K562 (cell line): ENCODE data around the gene ENTPD6. TPM values are rescaled to one million over a fixed set of nuclear protein-coding genes. Genes with fewer than 3 reads are reported as not detected.
"Not testable (repeated sequence)": the region's sequence is repeated elsewhere in the genome, so short reads cannot be mapped to it uniquely, and the experiment has no call there.

Experiments used
- ATAC-seq: fragments of 200-7000 bp; cut with Tn5 transposase; 3 replicates; pipeline ENCODE4 v1.9.1; 2020; ENCODE audit warnings: moderate library complexity
- BruUV-seq: library from RNA; stranded (reverse); fragments of 400-500 nt; replicated peaks from 2 replicates; lab custom pipeline; 2021; lab: Mats Ljungman, UMichigan
- CTCF ChIA-PET: fragments of 300-600 bp; formaldehyde crosslinking; extraction: SDS; loops from one replicate; lab custom pipeline; 2021; ENCODE audit warnings: low intra/inter-chr PET ratio; lab: Yijun Ruan, JAX
- POLR2A ChIA-PET: fragments of 300-600, 350-650 bp; sonication (Branson Sonifier 250); formaldehyde crosslinking; extraction: SDS; loops from one replicate; lab custom pipeline; 2021; ENCODE audit warnings: antibody characterized with exemption, inconsistent platforms; lab: Yijun Ruan, JAX
- DNase-seq, 4 experiments: peaks; one replicate each; pipeline versions ENCODE4 v3.0.0 to v3.0.0-alpha.2; 2011 to 2018; ENCODE audit warnings: low spot score in 3 of 4, mixed read lengths in 3 of 4; ENCODE audit errors: extremely low read depth in 1 of 4
- FAIRE-seq: peaks from 2 replicates; lab custom pipeline; 2011; peaks lifted over from hg19 to GRCh38; lab: Jason Lieb, UNC
- H2AFZ ChIP-seq: 2 replicates; pipeline ENCODE4 v1.6.0; 2011; ENCODE audit warnings: low read depth, low read length, control low read depth, inconsistent platforms
- H3K27ac ChIP-seq: fragments of 200-600 bp; 3 replicates; pipeline ENCODE4 v1.8.0; 2011; ENCODE audit warnings: low read depth, mild to moderate bottlenecking, control low read depth, inconsistent platforms, low read length, moderate library complexity, mixed read lengths; ENCODE audit errors: extremely low read depth
- H3K27me3 ChIP-seq, 2 experiments: fragments of 300-600 bp in 1 of 2; 2 replicates in 1 of 2; 3 replicates in 1 of 2; pipeline versions ENCODE4 v1.6.0 to v1.8.0; 2011; ENCODE audit warnings: inconsistent platforms in 2 of 2, low read length in 2 of 2, mild to moderate bottlenecking in 1 of 2, mixed read lengths in 1 of 2, moderate library complexity in 1 of 2; ENCODE audit not compliant: control insufficient read depth in 2 of 2, insufficient read depth in 2 of 2
- H3K36me3 ChIP-seq: fragments of 300-600 bp; 3 replicates; pipeline ENCODE4 v1.8.0; 2011; ENCODE audit warnings: mild to moderate bottlenecking, low read length, inconsistent platforms; ENCODE audit not compliant: control insufficient read depth, insufficient read depth
- H3K4me1 ChIP-seq, 2 experiments: fragments of 200-600 bp in 1 of 2; replicated peaks in 1 of 2; 2 replicates in 1 of 2; 3 replicates in 1 of 2; pipeline versions ENCODE4 v1.5.1 to v1.8.0; 2011; ENCODE audit warnings: inconsistent platforms in 2 of 2, low read length in 2 of 2, mild to moderate bottlenecking in 1 of 2, mixed read lengths in 1 of 2, moderate library complexity in 1 of 2; ENCODE audit not compliant: control insufficient read depth in 2 of 2, insufficient read depth in 2 of 2
- H3K4me2 ChIP-seq: 2 replicates; pipeline ENCODE4 v1.6.1; 2011; ENCODE audit warnings: low read length, control low read depth, inconsistent platforms, mixed read lengths; ENCODE audit not compliant: insufficient read depth
- H3K4me3 ChIP-seq: fragments of 200-600 bp; sonication (generic), shearing (Covaris generic); 2 replicates; pipeline ENCODE4 v1.5.1; 2016; ENCODE audit warnings: control low read depth, inconsistent platforms
- H3K79me2 ChIP-seq: fragments of 200-600 bp; 3 replicates; pipeline ENCODE4 v1.8.0; 2011; ENCODE audit warnings: low read length, inconsistent platforms; ENCODE audit not compliant: control insufficient read depth, insufficient read depth
- H3K9ac ChIP-seq, 2 experiments: 2 replicates each; pipeline versions ENCODE4 v1.6.0 to v1.6.1; 2011; ENCODE audit warnings: low read depth in 2 of 2, low read length in 2 of 2, control low read depth in 1 of 2, inconsistent platforms in 1 of 2, mild to moderate bottlenecking in 1 of 2, mixed read lengths in 1 of 2; ENCODE audit not compliant: insufficient read depth in 1 of 2
- H3K9me1 ChIP-seq: one replicate; pipeline ENCODE4 v1.6.0; 2011; ENCODE audit warnings: inconsistent platforms, mild to moderate bottlenecking, low read length, moderate library complexity; ENCODE audit not compliant: control insufficient read depth, insufficient read depth
- H3K9me3 ChIP-seq: replicated peaks from 2 replicates; pipeline ENCODE4 v1.5.1; 2011; ENCODE audit warnings: low read depth, low read length, inconsistent platforms; ENCODE audit not compliant: control insufficient read depth, insufficient read depth
- H4K20me1 ChIP-seq: replicated peaks from 2 replicates; pipeline ENCODE4 v1.6.1; 2011; ENCODE audit warnings: low read length, inconsistent platforms, mixed read lengths; ENCODE audit not compliant: control insufficient read depth, insufficient read depth
- EZH2 ChIP-seq: IDR thresholded peaks from 2 replicates; pipeline ENCODE4 v1.6.1; 2012; ENCODE audit warnings: low read depth, mild to moderate bottlenecking, inconsistent platforms, low read length, borderline replicate concordance
- MAFF ChIP-seq: IDR thresholded peaks from 2 replicates; pipeline ENCODE4 v1.6.1; 2012; ENCODE audit warnings: low read length, improper control_type of control experiment
- MAFG ChIP-seq: fragments of 450-650 bp; conservative IDR thresholded peaks from 2 replicates; pipeline ENCODE4 v1.6.1; 2016; ENCODE audit warnings: missing genetic modification characterization, missing compliant biosample characterization
- XRCC3 ChIP-seq: fragments of 450-650 bp; IDR thresholded peaks from 2 replicates; pipeline ENCODE4 v1.6.1; 2017; ENCODE audit warnings: mild to moderate bottlenecking, moderate library complexity
- ZNF124 ChIP-seq: sonication (generic); formaldehyde crosslinking; IDR thresholded peaks from 2 replicates; pipeline ENCODE4 v1.8.1; 2022; ENCODE audit warnings: missing genetic modification reagents
- ZNF311 ChIP-seq: fragments of 250-450 bp; sonication (Bioruptor Pico); IDR thresholded peaks from 2 replicates; pipeline ENCODE4 v1.4.0; 2020; ENCODE audit warnings: mild to moderate bottlenecking, moderate library complexity
- ZNF551 ChIP-seq: fragments of 250-450 bp; sonication (Bioruptor Pico); IDR thresholded peaks from 2 replicates; pipeline ENCODE4 v1.5.0; 2021; ENCODE audit warnings: mild to moderate bottlenecking, moderate library complexity
- WGBS: fragments of 100-300 bp; shearing (Covaris generic); methylation state at CpG from one replicate; pipeline ENCODE4 v1.1.6; 2016; ENCODE audit warnings: low coverage, mixed read lengths; ENCODE audit not compliant: insufficient coverage; ENCODE audit errors: missing lambda C conversion rate; 5-methylcytosine and 5-hydroxymethylcytosine counted together
- in situ Hi-C: fragments of 300-500 bp; cut with MboI; formaldehyde crosslinking; loops from 4 replicates; pipeline ENCODE4 v1.15.0; 2018; ENCODE audit warnings: inconsistent platforms, mixed read lengths
- intact Hi-C: fragments of 100-400 bp; cut with micrococcal nuclease; formaldehyde crosslinking; loops from 2 replicates; pipeline ENCODE4 v1.14.2; 2022
- polyA plus RNA-seq, 8 experiments: library from polyadenylated mRNA; depleted of rRNA in 4 of 8; stranded (reverse) in 5 of 8; unstranded in 3 of 8; fragments of >200 nt; fragmentation: Nextera tagmentation in 2 of 8; fragmentation: Illumina TruSeq in 1 of 8; extraction: Ambion mirVana in 2 of 8; extraction: Trizol in 1 of 8; gene quantifications; 2 replicates each; pipeline versions ENCODE4 v1.2.1 to v1.2.3, GENCODE V29; 2011 to 2014; ENCODE audit warnings: inconsistent platforms in 1 of 8, missing spikeins in 1 of 8
- total RNA-seq, 7 experiments: library from RNA; depleted of rRNA in 6 of 7; stranded (reverse); fragments of >200 nt in 6 of 7; fragmentation: Illumina TruSeq in 2 of 7; extraction: Trizol in 2 of 7; gene quantifications; 2 replicates each; pipeline versions ENCODE4 v1.2.1 to v1.2.3, GENCODE V29; 2011 to 2021; ENCODE audit warnings: low replicate concordance in 1 of 7
- TF ChIP-seq, protein P1 (sequence below): fragments of 250-450 bp; sonication (Bioruptor Pico); IDR thresholded peaks from 2 replicates; pipeline ENCODE4 v1.8.0; 2022; ENCODE audit warnings: inconsistent platforms
- TF ChIP-seq, protein P2 (sequence below): sonication (generic); formaldehyde crosslinking; IDR thresholded peaks from 2 replicates; pipeline ENCODE4 v1.4.0; 2020; ENCODE audit warnings: mild to moderate bottlenecking, missing genetic modification reagents

The ENTPD6 gene
- total and polyA plus RNA-seq, 9 of the 15 experiments (the other 6 are each of a cell fraction or from before 2014, with no cell fraction given): 0.82 to 36.8 (median 22.4) TPM

GRCh38 chr20:25260770-25261437 is 65.4 kb downstream of the ENTPD6 start:
- BruUV-seq: not testable (repeated sequence)

GRCh38 chr20:25269057-25269832 is 73.7 kb downstream of the ENTPD6 start:
- Histone ChIP-seq H3K27ac (no peak overlapping the region), H4K20me1 (no peaks in the 10 kb centered on the region), H3K9me1 (no peaks in the 10 kb centered on the region), H3K4me2 (no peak overlapping the region), H3K79me2 (no peaks in the 10 kb centered on the region), H3K9me3 (no peaks in the 10 kb centered on the region), H3K27me3 (no peaks in the 10 kb centered on the region), H2AFZ (no peak overlapping the region), H3K9ac (no peak overlapping the region), H3K4me3 (no peak overlapping the region), H3K4me1 (no peaks in the 10 kb centered on the region), H3K36me3 (peaks cover 14% of the 10 kb centered on the region; the same call in 1 of the 3 replicates)
- intact Hi-C loops: no loop called here
- no TSS peak for BruUV-seq
- in situ Hi-C loops: no loop called here
- ChIA-PET CTCF (no interaction called here), POLR2A (interaction anchor here (0.7 kb wide), 2 partner anchors 61 to 285 kb away, joined by 3 read pairs; no protein-coding TSS in a partner anchor)
- no peak for ATAC-seq
- TF ChIP-seq, protein P1, sequence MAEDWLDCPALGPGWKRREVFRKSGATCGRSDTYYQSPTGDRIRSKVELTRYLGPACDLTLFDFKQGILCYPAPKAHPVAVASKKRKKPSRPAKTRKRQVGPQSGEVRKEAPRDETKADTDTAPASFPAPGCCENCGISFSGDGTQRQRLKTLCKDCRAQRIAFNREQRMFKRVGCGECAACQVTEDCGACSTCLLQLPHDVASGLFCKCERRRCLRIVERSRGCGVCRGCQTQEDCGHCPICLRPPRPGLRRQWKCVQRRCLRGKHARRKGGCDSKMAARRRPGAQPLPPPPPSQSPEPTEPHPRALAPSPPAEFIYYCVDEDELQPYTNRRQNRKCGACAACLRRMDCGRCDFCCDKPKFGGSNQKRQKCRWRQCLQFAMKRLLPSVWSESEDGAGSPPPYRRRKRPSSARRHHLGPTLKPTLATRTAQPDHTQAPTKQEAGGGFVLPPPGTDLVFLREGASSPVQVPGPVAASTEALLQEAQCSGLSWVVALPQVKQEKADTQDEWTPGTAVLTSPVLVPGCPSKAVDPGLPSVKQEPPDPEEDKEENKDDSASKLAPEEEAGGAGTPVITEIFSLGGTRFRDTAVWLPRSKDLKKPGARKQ: no peak
- no peak for TF ChIP-seq MAFF
- TF ChIP-seq MAFG (tag): no peak
- TF ChIP-seq EZH2: no peak
- no peak for TF ChIP-seq ZNF551 (CRISPR knock-in tag)
- TF ChIP-seq, protein P2, sequence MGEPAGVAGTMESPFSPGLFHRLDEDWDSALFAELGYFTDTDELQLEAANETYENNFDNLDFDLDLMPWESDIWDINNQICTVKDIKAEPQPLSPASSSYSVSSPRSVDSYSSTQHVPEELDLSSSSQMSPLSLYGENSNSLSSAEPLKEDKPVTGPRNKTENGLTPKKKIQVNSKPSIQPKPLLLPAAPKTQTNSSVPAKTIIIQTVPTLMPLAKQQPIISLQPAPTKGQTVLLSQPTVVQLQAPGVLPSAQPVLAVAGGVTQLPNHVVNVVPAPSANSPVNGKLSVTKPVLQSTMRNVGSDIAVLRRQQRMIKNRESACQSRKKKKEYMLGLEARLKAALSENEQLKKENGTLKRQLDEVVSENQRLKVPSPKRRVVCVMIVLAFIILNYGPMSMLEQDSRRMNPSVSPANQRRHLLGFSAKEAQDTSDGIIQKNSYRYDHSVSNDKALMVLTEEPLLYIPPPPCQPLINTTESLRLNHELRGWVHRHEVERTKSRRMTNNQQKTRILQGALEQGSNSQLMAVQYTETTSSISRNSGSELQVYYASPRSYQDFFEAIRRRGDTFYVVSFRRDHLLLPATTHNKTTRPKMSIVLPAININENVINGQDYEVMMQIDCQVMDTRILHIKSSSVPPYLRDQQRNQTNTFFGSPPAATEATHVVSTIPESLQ (CRISPR knock-in tag): no peak
- no peak for TF ChIP-seq XRCC3
- TF ChIP-seq ZNF124: no peak
- no peak for TF ChIP-seq ZNF311
- no peak for DNase-seq
- WGBS: 72% methylated on average over 6 of the region's 11 CpGs
- FAIRE-seq: no peak

More at GRCh38 chr20:25260770-25261437, 65.4 kb downstream of the ENTPD6 start:
- H3K27me3 ChIP-seq, DNase-seq, H3K79me2 ChIP-seq, H3K9me1 ChIP-seq, H2AFZ ChIP-seq, H3K9me3 ChIP-seq, in situ Hi-C loops, ATAC-seq, H3K4me1 ChIP-seq, intact Hi-C loops, H4K20me1 ChIP-seq, FAIRE-seq, CTCF ChIA-PET, H3K4me2 ChIP-seq, H3K36me3 ChIP-seq, H3K4me3 ChIP-seq, H3K27ac ChIP-seq, H3K9ac ChIP-seq: not testable (repeated sequence)
- POLR2A ChIA-PET: interaction anchor here (0.6 kb wide), 1 partner anchor 66 kb away, joined by 4 read pairs; no protein-coding TSS in a partner anchor
- WGBS: 80% methylated on average over 6 of the region's 16 CpGs
